HG02884 (cell line): ENCODE results near the gene HMCN1.

Source experiments
- ATAC-seq: cut with Tn5 transposase; IDR thresholded peaks from one replicate; pipeline ENCODE4 v1.9.1; 2021; ENCODE audit warnings: mild to moderate bottlenecking, moderate library complexity; ENCODE audit not compliant: unreplicated experiment

Gene HMCN1

DNA sequence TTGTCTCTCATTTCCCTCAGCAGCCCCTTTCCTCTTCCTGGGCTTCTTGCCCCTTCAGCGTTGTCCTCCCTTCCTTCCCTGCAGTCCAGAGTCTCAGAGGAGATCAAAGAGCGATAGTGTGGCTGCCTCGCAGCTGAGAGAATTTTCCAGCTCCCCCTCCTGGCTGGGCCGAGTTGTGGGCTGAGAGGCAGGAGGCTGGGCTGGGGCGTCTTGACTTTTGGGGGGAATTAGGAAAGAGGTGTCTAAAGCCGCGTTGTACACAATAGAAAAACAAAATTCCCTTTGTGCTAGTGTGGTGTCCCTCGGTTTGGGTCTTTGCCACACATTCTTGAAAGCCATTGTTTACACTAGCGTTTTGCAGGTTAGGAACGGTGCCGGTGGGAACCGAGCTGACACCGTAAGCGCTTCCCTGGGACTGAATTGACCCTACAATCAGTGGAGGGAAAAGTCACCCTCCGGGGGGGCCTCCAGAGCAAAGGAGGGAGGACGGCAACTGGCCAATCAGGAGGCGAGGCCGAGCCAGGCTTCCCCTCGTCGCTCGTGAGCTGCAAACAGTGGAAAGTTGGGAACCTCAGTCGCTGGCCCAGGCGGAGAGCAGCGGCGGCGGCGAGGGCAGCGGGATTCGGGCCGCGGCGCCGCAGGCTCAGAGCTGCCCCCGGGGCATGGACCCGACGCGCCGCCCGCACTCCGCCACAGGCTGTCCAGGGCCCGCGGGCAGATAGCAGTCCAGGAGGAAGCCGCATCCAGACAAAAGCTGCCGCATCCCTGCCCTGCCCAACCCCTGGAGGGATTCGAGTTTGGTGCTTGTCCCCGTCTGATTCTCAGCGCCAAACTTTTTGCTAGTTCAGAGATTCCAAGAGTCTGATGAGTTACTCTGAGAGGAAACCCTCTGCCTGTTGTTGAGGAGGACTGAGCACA, at the start of gene HMCN1:
HMCN1 (plus strand) TSS at position 574 of the 918 bp plus-strand sequence. CDS start 389 bp downstream, outside the sequence.
- no peak for ATAC-seq

DNA sequence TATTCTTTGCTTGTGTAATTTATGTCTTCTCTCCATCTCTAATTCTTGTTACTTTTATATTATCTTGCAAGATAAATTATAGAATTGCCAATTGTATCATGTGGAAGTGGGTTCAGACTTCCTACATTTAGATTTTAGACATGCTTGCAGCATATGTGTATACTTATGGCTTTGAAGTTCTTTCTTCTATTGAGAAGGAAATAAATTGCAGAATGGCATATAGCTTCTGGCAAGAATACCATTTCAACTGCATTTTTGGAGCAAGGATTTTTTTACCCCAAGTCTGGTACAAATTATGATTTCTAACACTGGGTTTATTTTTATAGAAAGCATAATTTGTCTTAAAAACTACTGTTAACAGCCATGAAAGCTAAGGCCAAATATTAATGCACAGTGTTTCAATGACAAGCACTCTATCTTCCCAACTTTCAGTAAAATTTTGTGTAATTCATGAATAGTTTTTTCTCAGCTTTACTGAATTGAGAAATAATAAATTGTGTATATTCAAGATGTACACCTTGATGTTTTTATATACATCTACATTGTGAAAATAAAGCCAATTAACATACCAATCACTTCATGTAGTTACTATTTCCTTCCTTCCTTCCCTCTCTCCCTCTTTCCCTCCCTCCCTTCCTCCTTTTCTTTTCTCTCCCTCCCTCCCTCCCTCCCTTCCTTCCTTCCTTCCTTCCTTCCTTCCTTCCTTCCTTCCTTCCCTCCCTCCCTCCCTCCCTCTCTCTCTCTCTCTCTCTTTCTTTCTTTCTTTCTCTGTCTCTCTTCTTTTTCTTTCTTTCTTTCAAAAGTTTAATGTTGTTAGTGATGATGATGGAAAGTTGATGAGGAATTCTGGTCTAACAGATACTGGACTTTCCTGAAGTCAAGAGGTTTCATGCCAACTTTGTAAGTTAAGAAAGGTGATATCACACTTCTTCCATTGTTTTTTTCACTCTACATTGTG, 47.1 kb upstream of the HMCN1 start:
- ATAC-seq = no peak

DNA sequence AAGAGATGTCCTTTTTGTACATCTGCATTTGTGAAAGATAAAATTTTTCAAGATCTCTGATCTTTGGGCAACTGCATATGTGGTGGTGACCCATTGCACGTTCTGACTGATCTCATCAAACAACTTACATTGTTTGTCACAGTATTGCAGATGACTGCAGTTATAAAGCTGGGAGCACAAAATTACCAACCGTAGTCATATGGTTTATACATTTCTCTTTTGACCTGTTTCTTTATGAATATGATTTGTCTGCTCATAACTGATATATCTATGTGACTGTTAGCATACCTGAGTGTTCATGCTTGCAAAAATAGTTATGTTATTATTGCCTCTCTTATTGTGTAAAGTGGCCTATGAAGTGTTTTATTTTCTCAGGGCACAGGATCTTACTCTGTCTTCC, 43.7 kb upstream of the HMCN1 start:
- no peak for ATAC-seq

DNA sequence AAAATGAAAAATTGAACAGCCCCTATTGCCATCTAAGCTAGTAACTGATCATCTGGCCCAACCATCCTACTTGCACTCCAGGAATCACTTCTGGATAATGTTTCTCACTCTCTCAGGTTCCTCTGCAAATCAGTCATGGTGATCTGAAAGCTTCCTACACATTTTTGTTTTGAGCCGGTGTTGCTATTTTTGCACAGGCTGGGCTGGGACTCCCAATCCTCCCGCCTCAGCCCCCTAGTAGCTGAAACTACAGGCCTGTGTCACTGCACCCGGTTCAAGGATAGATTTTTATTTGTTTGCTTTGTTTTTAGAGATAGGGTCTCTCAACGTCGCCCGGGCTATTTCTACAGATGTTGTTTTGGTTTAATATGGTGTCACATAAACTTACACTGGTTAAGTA, 40.5 kb upstream of the HMCN1 start:
- ATAC-seq = peak; percentile 51

DNA sequence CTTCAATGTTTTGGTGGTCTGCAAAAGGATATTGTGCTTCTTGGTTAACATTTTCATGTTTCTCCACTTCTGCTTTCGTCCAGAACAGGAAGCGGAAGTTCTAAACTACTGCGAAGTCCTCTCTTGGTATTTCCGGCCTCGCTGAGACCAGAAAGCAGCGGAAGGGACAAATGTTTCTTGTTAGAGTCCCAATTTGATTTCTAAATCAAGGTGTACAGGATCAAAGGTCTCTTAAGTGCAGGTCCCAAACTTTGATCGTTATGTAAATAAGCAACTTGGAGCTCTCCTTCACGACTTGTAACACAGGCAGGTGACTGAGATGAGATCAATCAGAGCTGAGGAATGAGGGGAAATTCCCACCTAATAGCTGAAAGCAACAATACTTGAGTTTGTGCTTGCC, 40.1 kb upstream of the HMCN1 start:
- ATAC-seq = peak; percentile 83

DNA sequence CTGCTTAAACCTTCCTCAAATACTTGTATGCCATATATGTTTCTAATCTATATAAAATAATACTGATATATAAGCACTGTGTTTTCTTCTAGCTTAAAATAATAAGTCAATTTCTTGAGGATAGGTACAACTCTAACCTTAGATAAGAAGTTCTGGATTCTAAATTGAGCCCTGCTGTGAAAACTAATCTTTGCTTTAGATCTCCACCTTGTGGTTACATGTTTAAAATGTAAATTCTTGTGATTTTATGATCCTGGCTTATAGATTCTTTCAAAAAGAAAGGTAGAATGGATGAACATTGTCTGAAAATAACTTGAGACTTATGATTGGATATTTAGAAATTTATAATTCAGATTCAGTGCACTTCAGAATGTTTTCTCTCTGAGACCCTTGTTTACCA, 38.9 kb upstream of the HMCN1 start:
- ATAC-seq = no peak

DNA sequence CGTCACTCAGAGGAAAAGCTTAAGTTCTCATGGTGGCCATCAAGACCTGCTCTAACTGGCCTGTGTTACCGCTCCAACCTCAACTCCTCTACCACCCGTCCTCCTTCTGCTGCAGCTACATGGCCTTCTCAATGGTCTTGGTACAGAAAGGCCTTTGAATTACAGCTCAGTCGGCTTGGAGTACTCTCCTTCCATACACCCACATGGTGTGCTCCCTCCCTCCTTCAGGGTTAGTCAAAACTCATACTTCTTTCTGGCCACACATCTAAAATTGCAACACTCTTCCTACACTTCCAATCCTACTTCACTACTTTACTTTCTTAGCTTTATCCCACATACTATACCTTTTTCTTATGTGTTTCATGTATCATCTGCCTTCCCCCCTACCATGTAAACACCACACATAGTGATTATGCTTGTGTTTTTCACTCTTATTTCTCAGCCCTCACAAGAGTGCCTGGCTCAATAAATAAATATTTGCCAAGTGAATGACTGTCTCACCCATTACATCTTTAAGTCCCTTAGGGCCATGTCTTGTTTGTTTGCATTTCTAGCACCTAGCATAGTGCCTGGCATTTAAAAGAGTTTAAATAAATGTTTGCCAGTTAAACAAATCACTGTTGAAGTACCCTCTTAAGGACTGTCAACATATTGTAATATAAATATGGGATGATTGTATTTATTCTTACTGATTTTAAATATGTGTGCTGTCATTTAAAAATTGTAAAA, 37.6 kb upstream of the HMCN1 start:
- ATAC-seq = no peak

DNA sequence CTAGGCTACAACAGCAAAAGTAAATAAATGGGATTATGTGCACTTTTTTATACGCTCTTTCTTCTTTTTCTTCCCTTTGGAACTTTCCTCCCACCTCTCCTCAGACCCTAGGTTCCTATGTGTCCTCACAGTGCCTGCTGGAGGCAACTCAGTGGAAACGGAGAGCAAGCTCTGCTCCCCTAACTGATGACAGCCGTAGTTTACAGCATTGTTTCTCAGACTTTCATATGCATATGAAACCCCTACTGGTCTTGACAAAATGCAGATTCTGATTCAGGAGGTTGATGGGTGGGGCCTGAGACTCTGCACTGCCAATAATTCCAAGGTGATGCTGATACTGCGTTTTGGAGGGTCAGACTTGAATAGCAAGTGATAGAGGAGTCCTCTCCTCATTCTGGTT, 34.3 kb upstream of the HMCN1 start:
- ATAC-seq = no peak

DNA sequence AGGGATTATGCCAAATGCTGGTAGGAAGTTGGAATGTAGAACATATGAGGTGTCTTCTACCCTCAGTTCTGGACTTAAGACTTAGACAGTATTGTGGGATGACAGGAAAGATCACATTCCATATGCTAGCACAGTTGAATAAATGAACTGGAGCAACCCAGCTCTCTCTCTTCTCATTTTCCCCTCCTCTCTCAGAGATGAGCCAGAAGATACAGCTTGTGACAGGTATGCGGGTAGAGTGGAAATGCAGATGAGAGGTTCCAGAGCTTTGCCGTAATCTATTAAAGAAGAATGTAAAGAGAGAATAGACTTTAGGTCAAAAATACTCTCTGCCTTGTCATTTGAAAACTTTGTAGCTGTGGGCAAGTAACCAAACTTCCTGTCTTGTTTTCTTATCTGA, 32.5 kb upstream of the HMCN1 start:
- ATAC-seq = no peak

DNA sequence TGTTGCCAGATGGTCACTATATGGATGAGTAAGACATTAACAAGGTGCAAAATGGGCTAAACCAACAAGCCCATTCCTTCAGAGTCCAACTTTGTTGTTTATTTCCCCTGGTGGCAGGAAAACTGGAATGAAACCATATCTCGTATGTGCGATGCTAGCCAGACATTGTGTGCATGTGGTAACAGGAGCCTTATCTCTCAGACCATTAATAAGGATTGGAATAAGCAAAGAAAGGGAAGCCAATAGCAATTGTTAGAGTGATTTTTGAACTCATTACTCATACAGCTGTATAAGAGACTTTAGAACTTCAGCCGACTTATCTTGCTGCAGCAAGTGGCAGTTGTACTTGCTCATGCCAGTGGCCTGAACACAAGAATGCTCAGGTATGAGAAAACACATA, 30.0 kb upstream of the HMCN1 start:
- ATAC-seq = no peak

DNA sequence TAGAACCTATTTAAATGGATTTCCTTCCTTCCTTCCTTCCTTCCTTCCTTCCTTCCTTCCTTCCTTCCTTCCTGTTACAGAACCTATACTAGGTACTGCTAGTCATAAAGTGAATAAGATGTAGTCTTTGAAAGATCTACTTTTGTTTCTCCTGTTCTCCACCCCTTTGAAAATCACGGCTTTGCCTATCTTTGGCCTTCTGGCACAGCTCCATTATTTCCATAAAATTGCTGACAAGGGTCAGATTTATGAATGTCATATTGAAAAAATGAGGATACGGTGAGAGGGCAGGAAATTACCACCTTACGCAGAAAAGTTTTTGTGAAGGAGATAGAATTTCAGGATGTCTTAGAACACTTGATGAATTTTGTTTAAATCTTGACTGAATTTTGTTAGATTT, 18.1 kb upstream of the HMCN1 start:
- no peak for ATAC-seq

DNA sequence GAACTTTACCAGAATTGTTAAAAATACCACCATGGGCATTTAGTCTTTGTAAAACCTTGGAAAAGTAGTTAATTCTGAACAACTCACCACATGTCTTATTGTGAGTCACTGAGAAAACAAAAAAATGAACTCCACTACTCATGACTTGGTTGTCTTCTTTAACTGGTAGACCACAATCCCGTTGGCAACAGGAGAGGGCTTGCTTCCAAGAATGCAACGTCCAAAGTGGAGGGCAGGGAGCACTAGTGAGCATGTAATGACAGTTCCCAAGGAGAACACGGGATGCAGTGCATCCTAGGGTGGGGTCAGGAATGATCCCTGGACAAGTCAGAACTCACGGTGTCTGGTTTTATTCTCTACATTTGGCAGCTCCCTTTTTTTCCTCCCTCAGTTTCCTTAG, 15.2 kb upstream of the HMCN1 start:
- ATAC-seq = no peak

DNA sequence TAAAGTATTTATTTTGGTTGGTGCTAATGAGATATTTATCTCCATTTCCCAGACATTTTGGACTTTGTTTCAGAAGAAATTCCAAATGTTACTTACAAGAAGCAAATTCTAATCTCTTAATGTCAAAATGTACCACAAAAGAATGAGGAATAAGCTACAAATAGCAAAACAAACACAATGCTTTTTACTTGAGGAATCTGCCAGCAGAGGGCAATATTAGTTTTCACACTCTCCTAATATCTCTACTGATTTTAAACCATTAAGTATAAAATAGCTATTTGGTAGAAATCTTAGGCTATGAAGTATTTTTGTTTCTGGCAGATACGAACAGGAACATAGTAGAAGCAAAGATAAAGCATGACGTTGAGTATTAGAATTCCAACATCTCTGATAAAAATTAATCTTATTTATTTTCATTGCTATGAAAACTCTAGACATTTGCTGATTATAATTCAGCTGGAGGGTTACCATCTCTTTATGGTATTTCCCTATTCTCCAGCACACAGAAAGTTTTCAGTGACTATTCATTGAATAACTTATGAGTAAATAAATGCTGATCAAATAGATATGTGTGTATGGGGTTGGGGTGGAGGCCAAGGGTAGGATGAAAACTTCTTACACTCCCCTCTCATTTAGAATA, 13.4 kb upstream of the HMCN1 start:
- no peak for ATAC-seq

DNA sequence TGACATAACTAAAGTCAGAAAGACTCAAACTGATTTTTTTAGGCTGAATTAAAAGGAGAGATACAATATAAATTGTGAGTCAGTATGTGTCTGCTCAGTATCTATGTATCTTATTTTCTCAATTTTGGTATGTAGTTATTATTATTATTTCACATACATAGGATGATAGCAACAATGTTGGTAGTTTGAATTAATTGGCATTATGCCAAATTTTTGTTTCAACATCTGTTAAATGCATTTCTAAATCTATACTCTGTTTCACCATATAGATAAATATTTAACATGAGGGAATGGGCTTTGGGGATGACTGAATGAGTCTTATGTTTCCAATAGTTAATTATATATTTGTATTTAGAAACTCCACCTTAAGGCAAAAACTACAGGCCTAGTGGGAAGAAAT, 12.6 kb upstream of the HMCN1 start:
- no peak for ATAC-seq

DNA sequence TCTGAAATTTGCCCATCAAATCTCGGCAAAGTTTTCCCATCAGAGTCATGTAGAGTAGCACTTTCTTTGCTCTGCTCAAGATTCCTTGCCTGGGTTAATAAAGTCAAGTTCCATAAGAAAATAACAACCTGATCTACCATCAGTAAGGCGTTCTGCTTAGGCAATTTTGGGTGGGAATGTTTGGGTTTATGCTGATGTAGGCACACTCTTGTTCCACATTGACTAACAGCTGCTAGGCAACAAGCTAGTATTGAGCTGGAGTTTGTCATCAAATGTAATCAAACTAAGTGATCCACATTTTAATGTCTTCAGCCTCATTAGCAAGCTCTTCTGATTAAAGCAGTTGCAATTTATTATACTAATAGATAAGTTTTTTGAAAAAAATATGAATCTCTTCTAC, 12.1 kb upstream of the HMCN1 start:
- ATAC-seq = no peak

DNA sequence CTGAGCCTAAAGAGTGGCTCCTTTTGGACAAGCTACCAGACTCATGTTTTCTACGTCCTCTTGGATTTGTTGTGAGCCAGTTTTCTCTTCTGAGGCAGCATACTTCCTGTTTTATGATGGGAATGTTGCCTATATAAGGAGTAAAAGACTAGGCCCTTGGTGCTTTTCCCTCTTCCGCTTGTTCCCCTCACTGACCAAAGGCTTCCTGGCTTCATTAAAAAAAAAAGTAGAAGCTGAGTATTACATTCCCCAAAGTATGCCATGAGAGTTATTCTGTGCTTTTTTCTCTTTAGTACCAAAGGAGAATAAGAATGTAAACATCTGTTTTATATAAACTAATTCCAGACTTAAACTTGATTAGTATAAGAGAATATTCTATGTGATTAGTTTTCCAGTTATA, 6.5 kb upstream of the HMCN1 start:
- ATAC-seq = no peak

DNA sequence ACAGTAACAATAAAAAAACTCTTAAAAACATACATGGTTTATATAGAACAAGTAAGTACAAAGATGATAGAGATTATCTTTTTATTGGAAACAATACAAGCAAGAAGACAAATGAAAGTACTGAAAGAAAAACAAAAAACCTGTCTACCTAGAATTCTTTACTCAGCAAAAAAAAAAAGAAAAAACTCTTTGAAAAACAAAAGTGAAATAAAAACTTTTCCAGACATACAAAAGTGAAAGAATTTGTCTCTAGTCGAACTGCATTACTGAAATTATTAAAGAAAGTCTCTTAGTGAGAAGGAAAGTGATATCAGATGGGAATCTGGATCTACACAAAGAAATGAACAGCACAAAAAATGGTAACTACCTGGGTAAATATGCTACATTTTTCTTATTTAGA, 2.7 kb upstream of the HMCN1 start:
- ATAC-seq = no peak

DNA sequence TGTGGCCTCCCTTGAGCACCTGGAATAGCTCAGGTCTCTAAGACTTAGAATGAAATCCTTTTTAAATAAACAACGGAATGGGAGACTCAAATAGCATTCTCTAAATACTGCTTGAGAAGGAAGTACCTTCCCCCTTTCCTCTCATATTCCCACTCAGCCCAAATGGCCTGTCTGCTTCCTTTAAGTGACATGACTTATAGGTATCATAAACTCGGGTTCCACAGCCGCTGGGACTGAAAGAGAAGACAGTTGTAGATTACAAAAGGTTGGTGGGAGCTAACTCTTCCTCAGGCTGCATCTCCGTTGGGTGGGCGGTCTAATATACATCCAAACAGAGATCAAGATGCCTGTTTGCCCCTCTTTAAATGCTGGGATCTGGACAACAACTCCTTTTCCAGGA, 1.2 kb upstream of the HMCN1 start:
- no peak for ATAC-seq

DNA sequence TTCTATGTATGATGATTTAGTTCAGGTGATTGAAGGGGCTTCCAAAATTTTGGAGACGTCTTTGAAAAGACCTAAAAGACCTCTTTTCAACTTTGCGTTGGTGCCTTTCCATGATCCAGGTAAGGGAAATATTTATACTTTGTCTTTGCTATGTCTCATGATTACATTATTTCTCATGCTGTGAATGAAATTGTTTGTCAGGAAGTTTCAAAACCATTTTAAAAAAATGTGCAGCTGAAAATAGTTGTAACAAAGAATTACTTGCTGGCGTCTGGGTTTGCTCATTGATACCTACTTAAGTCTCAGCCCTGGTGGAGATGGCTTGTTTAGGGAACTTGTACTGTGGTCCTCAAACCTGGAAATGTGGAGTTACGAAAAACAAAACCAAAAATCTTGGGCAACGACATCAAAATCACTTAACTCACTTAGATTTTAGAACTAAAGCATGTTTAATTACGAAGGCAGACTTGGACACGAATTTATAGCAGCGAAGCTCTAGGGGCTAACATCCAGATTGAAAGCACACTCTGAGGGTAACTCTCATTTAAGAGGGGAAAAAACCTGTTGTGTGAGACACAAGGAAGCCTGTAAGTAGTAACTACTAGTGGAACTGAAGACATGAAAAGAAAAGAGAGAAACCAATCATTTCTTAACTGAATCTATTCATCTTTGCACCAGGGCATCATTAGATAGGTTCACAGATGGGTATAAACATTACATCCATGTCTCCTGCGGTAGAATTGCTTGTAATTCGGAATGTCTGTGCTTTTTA, 924 bp downstream of the HMCN1 start:
- ATAC-seq = no peak

DNA sequence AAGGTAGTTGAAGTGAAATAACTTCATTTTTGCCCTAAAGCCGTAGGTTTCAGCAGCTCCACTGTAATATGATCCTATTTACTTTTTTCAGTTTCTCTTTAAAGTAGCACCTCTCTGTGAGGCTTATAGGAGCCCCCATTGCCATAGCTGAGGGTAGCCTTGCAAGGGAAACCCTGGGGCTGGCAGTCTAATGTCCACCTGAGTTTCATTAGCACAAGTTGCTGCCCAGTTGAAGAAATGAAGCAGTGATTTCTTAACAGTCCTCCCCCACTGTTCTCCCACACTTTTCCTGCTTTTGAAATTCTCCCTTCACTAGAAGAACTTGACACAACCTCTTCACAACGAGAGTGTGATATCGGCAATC, 1.5 kb downstream of the HMCN1 start:
- no peak for ATAC-seq
